ENCODE results near the gene MAN1C1.

GRCh38 chr1:25623007-25623406 is 6.4 kb downstream of the MAN1C1 start:
- TF ChIP-seq POLR2A (IDR thresholded peaks at IDR 0.05; ENCODE audit: low read depth, low read length): no peak
- TF ChIP-seq POLR2AphosphoS5 (IDR thresholded peaks at IDR 0.05; ENCODE audit: low read depth, low read length): no peak

Data from GM12891 (cell line).